ENCODE results near the gene NOC4L.
"Not testable (repeated sequence)": the region's sequence is repeated elsewhere in the genome, so short reads cannot be mapped to it uniquely, and the experiment has no call there.

Gene NOC4L

DNA sequence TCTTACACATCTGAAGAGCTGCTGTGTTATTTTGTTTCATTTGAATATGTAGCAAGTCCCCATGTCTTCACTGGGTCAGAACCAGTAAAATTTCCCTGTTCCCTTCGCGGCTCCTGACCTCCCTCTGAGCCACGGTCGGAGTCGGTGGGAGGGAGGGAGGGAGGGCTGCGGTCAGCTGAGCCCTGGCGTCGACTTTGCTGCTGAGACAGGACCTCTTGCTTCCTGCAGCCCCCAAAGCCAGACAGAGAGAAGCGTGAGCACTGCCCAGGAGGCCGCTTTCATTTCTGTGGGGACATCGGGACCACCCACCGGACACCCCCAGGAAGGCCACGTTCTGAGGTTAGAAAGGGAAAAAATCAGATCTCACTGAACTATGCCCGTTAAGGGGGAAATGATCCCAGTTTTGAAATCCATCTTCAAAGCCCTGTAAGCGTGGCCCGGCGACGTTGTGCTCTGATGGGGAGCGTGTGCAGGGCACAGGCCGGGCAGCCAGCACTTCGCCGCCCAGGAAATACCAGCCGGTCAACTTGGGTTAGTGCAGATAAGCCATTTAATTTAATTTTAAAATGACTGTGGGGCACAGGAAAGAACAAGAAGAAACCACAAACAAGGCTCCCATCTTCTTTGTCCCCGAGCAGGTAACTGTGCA is 42.1 kb downstream of the NOC4L start:
- DNase-seq: no peak

DNA sequence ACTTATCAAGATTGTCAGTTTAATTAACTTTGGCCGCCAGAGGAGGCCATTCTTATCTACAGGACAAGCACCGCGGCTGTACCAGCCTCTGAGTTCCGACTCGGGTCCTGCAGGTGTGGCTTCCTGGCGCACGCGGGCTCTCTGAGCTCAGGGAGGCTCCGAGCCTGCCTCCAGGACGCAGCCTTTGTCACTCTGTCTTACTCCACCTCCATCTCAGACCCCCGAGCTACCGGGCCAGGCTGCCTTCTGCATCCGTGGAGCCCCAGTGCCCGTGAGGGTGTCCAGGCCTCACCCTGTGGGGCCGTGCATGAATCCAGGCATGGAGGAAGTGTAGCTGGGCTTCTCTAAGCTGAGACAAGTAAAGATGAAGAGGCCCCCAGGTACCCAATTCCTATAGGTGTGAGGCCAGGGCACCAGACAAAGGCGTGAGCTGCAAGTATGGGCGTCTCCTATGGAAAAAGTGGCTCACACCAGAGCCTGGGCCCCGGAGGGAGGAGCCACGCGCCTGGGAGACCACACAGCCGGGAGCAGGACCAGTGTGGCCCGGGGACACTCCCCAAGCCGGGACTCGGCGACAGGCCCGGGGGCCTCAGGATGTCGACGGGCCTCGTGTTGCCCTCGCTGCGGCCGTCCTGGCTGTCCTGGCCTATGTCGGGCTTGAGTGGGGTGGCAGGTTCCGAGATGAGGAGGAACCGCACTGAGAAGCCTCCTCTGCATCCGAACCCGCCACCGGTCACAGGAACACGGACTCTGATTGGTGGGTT is 42.8 kb downstream of the NOC4L start:
- DNase-seq: no peak

DNA sequence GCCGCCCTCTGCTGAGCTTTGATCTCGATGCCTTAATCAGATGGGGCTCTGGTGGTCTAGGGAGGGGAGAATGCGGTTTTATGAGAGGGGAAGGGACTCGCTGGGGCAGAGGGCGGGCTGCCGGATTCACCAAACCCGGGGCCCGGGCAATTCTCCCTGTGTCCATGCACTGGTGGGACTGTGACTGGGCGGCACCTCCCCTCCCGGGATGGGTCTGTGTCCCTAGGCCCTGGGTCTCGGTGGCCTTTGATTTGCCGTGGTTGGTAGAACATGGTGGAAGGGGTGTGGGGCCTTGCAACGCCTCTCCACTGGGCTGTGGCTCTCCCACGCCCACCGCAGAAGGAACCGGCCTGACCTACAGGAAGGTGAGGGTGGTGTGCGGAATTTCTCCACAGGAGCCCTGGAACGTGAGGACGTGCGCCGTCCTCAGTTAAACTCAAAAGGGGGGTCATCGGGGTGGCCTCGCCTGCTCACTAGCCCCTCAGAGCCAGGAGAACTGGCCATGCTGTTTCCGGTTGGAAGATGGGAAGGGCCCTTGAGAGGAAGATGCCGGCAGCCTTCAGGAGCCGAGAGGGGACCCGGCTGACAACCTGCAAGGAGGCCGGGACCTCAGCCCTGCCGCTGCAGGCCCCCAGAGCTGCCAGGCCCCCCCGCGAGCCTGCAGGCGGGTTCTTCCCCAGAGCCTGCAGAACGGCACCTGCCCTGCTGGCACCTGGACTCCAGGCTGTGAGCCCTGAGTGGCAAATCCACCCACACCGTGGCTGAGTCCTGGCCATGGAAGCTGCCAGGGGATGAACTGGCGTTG is 43.6 kb downstream of the NOC4L start:
- no peak for DNase-seq

DNA sequence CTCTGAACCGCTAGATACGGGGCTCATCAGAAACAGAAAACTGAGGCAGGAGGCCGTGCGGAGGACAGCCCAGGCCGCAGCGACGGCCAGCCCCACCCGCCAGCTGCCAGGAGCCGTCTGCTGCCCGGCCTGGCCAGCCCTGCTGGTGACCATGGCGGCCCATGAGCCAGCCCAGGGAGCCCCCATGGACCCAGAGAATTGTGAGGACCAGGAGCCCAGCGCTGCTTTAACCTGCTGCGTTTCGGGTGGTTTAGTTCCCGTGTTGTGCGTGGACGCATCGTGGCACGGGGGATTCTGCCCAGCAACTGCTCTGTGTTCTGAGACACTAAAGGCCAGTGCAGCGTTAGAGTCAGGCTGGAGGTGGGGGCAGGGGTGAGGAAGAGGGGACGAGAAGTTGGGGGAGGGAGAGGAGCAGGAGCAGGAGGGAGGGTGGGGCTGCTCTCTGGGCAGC is 44.2 kb downstream of the NOC4L start:
- DNase-seq: no peak

DNA sequence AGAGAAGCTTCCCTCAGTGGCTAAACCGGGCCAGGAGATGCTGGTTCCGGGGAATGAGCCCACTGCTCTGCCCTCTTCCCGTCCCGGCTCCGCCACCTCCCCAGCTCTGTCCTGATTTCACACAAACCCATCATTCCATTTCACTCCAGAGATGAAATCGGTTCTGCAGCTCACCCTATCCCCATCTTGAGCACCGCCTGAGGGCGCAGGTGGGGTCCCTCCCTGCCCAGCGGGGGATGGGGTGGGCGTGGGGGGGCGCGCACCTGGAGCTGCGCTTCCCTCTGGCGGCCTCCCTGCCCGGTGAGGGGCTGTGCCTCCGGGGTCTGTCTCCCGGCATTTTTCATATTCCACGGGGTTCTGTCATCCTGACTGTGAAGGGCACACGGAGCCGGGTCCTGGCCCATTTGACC is 44.7 kb downstream of the NOC4L start:
- DNase-seq: no peak

DNA sequence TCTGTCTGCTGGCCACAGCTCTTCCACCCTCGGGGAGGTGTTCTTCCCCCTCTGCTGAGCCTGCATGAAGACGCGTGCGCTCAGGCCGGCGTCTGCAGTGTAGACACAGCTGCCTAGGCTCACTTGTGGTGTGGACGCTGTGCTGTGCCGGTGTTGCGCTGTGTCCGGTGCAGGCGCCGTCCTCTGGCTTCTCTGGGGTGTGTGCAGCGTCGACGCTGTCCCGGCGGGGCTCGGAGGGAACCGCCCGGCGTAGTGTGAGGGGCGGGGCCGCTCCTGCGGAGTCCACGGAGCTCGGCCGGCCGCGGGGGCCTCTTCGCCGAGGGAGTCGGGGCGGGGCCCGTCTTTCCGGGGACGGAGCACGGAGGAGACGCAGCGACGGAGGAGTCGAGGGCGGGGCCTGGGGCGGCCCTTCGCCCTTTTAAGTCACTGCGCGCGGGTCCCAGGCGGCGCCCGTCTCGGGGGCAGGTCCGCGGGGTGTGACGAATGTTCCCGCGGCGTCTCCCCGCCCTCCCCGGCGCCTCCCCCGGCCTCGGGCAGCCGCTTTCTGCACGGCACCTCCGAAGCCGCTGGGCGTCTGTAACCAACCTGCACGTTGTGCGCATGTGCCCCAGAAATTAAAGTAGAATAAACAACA is 45.2 kb downstream of the NOC4L start:
- DNase-seq: peak; percentile 88

DNA sequence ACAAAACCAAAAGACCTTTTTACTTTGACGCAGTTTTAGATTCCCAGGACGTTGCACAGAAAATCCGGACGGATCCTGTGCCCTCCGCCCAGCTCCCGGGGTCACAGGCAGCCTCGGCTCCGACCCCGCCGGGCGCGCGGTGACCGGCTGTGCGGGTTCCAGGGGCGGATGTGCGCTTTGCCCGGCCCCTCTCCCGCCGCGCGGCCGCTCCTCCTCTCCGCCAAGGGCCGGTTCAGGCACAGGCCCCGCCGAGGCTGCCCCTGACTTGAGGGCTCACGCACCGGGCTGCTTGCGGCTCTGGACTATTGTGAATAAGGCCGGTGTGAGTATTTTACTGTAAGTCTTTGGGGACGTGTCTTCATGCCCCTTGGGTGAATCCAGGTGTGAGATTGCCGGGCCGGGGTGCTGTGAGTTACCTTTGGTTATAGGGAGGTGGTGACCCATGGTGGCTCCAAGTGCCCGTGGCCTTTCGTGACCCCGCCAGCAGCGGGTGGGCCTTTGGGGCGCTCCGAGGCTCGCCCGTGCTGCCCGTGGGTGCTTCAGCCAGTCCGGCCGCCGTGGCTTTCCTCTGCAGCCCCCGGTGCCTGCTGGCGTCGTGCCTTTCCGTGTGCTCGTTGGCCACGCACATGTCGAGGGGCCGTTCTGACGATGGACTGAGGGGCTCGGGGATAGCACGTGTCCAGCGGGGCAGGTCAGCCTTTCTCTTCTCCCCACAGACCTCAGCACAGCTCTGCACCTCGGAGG is 45.9 kb downstream of the NOC4L start:
- no peak for DNase-seq

DNA sequence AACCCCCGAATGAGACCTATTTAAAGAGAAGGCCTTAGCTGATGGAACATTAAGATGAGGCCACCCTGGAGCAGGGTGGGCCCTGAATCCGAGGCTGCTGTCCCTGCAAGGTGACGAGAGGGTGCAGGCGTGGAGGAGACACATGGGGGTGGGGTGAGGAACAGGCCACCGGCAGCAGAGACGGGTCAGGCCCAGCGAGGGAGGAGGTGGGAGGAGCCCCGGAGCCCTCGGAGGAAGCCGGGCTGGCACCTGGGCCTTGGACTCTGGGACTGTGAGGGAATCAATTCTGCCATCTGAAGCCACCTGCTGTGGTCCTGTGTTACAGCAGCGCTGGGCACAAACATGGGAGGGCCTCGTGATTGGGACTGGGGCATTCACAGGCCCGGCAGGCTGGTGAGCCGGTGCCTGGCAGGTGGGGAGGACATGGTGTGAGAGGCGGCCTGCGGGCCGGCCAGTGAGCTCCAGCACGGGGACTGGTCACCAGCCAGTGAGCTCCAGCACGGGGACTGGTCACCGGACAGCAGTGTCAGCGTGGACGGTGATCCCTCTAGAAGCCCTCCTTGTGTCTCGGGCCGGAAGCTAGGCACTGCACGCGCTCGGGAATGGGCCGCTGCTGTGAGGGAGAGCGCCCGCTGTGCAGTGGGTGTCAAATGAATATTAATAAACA is 46.7 kb downstream of the NOC4L start:
- DNase-seq: no peak

DNA sequence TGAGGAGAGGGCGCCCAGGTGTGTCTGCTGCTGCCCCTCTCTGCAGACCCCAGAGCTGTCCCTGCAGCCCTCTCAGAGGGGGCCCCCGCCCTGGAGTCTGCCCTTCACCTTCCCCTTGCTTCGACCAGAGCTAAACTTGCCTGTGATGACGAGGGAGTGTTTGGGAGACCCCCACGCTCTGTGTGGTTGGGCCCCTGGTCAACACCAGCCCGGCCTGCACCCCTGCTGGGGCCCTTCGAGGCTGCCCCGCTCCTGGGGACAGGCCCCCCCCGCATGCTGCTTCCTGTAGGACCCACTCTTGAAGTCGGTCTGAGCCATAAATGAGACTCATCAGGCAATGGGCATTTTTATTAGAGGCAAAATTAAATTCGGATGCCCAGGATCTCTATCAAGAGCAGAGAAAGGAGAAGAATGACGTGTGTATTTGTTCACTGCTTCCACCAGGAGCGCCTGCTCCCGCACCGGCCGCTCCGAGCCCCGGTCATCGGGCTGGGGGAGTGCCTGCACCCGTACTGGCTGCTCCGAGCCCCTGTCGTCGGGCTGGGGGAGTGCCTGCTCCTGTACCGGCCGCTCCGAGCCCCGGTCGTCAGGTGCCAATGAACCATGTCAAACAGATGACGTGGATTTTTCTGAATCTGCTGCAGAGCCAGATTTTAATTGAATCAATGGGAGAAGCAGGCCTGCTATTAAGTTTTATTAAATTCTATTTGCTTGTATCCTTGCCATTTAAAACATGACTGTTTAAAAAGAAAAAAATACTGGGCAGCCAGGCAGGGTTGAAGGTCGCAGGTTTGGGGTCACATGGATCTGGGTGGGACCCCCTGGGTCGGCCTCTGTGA is 47.7 kb downstream of the NOC4L start:
- no peak for DNase-seq

DNA sequence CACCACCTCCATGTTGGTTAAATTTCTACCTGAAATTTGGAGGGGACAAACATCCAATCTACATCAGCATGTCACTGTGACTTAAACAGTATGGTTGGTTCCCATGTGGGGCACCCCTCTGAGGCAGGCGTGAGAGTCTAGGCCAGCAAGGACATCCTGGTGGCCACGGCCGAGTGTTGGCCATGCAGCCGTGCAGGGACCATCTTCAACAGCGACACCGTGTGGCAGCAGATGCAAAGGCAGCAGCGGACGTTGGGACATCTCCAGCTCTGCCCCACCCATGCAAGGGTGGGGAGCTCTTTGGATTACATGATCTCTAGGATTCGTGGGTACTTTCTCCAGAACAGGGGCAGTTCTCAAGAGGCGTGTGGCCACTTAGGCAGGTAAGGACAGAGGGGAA is 49.8 kb downstream of the NOC4L start:
- no peak for DNase-seq

DNA sequence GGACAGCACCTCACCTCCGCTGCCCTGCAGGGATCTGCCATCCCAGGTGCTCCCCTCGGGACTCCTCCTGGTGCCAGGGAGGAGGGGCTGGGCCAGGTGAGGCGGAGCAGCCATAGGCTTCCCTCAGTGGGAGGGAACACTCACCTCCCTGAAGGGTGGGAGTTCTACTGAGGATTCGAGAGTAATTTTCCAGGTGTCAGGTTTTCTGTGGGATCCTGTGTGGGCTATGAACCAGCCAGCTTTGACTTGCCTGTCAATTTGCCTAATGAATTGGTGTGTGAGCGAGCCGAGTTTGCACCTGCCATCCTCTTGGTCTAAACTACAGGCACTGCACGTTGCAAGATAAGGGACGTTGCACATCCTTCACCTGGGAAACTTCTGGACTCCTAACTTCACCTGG is 50.3 kb downstream of the NOC4L start:
- no peak for DNase-seq

DNA sequence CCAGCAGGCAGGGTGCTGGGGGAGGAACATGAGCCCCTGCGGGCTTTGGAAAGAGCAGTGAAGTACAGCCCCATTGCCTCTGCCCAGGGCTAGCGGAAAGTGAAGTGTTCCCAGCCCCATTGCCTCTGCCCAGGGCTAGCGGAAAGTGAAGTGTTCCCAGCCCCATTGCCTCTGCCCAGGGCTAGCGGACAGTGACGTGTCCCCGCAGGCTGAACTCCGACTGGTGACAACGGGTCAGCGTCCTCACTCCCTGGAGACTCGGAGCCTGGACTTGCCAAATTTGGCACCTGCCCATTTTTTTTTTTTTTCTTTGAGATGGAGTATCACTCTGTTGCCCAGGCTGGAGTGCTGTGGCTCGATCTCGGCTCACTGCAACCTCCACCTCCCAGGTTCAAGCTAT is 51.0 kb downstream of the NOC4L start:
- DNase-seq: not testable (repeated sequence)

DNA sequence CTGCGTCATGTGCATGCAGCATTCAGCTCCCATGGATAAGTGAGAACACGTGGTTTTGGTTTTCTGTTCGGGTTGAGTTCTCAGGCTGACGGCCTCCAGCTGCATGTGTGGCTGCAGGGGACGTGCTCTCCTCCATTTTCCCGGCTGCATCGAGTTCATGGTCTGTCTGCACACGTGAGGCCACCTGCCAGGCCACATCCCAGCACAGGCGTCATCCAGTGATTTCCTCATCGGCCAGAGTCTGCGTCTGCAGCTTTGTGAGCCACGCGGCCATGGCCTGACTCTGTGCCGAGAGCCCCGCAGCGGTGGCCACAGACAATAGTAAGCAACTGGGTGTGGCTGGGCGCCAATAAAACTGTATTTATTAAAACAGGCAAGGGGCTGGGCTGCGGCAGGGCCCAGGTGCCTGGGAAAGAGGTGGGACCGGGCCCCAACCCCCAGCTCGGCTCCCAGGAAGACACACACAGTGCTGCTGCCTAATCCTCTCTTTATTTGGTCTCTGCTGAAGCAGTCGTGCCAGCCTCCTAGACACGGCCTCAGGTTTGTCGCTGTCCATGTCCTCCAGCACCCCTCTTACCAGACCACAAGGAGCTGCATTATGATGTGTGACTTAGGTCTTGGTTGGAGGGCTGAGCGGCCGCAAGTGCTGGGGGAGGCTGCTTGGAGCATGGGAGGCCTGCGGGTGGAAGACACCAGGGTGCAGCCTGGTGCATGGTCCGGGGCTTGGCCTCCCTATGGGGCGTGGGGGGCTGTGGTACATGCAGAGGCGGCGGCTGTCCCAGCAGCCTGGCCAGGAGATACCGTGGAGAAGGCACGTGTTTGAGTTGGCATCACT is 52.0 kb downstream of the NOC4L start:
- no peak for DNase-seq

DNA sequence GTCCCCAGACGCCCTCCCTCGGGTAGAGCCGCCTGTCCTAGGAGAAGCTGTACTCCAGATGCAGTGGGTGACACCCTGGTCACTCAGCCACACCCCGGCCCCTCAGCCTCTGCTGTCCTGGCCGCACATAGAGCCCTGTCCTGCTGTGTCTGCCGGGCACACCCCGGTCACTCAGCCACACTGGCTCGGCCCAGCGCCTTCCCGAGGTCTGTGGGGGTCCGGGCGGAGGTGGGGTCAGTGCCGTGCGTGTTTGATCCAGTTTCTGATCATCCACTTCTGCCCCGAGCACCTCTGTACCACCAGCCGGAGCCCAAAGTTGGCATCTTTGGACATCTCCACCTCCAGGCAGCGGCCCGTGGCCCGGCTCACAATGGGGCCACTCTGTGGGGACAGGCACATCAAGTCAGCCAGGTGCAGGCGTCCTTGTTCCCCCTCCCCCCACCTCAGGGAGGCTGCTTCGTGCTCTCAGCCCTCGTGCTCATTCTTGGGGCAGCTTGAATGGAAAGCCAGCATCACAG is 52.7 kb downstream of the NOC4L start:
- no peak for DNase-seq

DNA sequence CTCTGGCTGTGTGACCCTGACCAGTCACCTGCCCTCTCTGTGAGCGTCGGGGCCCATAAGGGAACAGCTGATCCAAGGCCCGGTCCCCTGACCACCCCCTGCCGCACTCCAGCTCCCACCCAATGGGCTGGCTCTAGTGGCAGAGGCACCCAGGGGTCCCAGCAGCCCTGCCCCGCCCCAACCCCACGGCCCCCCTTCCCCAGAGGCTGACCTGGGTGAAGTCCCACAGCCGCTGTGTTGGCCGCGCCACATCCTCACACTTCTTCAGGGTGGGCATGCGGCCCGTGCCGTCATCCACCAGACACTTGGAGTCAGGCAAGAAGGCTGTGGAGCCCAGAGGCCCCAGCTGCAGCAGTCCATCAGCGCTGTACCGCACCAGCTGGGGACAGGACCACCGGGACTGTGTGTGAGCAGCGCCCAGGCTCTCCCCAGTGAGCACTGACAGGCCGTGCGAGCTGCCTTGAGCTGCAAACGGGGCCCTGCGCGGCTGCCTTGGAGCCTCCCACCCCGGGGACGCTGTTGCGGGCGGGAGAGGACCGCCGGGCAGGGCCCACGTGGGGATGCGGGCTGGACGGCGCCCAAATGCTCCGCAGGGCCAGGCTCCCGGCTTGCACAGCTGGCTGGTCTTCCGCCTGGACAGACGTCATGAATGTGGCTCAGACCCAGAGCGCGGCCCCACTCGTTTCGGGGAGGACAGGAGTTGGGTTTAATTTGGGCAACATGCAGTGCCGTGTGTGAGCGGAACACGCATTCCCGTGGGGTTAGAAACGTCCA is 53.5 kb downstream of the NOC4L start:
- DNase-seq: no peak

DNA sequence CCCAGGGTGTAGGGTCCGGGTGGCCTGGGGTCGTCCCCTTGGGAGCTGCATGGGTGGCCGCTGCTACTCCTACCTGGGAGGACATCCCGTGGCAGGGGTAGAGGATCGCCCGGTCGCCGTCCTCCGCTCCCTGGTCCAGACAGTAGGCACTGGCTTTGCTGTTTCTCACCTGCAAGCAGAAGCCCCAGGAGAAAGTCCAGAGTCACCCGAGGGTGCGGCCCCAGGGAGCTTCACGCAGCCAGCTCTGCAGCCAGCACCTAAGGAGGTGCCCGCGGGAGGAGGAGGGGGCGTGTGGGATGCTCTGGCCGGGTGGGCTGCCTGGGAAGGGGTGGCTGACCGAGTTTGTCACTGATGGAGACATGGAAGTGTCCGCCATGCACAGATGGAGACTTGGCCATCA is 54.8 kb downstream of the NOC4L start:
- DNase-seq: no peak

DNA sequence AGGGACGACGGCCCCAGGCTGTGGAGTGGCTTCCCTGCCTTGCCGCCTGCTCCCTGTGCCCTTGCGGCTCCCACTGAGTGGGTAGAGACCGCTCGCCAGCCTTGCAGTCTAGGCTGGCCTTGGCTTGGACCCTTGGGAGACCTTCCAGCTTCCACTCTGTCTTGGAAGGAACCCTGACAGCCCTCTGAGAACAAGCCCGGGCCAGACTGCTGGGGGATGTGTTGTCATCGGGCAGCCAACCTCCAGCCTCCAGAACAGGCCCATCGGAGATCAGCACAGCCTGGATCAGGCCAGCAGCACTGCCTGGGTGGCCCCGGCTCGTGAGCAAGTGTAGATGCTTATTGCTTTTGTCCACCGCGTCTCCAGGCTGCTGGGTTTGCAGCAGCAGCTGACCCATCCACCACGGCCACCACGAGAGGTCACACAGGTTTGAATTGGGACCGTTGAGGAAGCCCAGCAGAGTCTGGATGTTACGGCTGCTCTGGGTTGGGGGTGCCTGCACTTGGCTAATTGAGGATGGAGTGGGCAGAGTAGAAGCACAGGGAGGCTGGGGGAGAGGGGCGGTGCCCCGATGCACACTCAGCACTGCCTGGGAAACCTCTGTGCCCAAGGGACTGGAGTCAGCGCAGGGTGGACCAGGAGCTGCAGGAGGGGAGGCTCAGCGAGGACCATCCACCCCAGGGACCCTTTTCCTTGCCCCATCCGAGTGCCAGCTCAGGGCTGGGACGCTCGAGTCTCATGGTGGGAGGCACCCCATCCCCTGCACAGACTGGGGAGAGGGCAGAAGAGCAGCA is 55.5 kb downstream of the NOC4L start:
- DNase-seq: no peak

DNA sequence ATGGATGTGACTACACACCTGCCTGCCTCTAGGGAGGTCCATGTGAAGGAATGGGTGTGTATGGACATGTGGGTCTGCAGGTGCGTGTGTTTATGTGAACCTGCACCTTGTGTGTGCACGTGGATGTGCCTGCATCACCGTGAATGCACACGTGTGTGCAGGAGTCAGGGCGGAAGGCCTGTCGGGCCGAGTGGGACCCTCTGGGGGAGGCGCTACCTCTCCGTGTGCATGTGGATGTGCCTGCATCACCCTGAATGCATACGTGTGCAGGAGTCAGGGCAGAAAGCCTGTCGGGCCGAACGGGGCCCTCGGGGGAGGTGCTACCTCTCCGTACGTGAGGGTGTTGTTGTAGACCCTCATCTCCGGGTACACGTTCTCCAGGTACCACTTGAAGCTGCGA is 56.5 kb downstream of the NOC4L start:
- DNase-seq: no peak

Measured in effector CD8-positive, alpha-beta T cell (primary cell).